ENCODE results near the gene NCSTN.

Gene NCSTN

GRCh38 chr1:160359559-160360226 is 16.5 kb downstream of the NCSTN start:
- Histone ChIP-seq H3K79me2 (no peaks in the 10 kb centered on the region), H3K4me2 (ENCODE audit: low read length) (no peak overlapping the region), H2AFZ (no peak overlapping the region), H3K9me3 (ENCODE audit: control insufficient read depth, low read length) (no peaks in the 10 kb centered on the region), H3K4me3 (ENCODE audit: low read depth, low read length) (no peak overlapping the region), H3K9ac (no peak overlapping the region), H3K27ac (no peak overlapping the region), H3K27me3 (ENCODE audit: control insufficient read depth, insufficient read depth, low read length) (no peaks in the 10 kb centered on the region), H3K36me3 (ENCODE audit: control insufficient read depth, insufficient read depth, low read length) (no peaks in the 10 kb centered on the region), H3K4me1 (no peaks in the 10 kb centered on the region)
- no peak for TF ChIP-seq CTCF (IDR thresholded peaks at IDR 0.05)

DNA sequence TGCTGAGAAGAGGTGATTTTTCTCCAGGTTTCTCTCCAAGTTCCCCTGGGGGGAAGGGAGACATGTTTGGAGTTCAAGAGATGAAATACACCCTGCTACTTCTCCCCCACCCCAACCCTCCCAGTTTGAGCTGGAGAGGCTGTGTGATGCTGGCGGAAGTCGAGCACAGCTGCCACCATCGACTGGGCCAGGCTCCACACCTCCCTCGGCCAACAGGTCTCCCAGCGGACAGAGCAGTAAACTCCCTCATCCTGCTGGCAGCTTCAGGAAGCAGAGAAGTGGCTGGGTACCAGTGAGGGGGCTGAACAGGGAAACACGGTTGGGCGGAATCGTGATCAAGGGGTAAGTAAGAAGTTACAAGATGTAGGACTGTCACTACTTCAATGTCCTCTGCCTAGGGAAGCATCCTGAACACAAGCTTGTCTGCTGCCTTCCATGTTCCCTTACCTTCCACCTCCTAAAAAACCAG is 17.1 kb downstream of the NCSTN start:
- H3K9ac ChIP-seq: no peak overlapping the region
- H3K79me2 ChIP-seq: no peaks in the 10 kb centered on the region
- H3K9me3 ChIP-seq (ENCODE audit: control insufficient read depth, low read length): no peaks in the 10 kb centered on the region
- no peak overlapping the region for H2AFZ ChIP-seq
- no peak for TF ChIP-seq CTCF (IDR thresholded peaks at IDR 0.05)
- no peak overlapping the region for H3K4me2 ChIP-seq (ENCODE audit: low read length)
- H3K27ac ChIP-seq: no peak overlapping the region
- no peak overlapping the region for H3K4me3 ChIP-seq (ENCODE audit: low read depth, low read length)
- no peaks in the 10 kb centered on the region for H3K36me3 ChIP-seq (ENCODE audit: control insufficient read depth, insufficient read depth, low read length)
- no peaks in the 10 kb centered on the region for H3K4me1 ChIP-seq
- no peaks in the 10 kb centered on the region for H3K27me3 ChIP-seq (ENCODE audit: control insufficient read depth, insufficient read depth, low read length)

- H3K4me2 ChIP-seq (ENCODE audit: low read length): no peak overlapping the region
- no peaks in the 10 kb centered on the region for H3K4me1 ChIP-seq
- H3K9ac ChIP-seq: no peak overlapping the region
- no peaks in the 10 kb centered on the region for H3K36me3 ChIP-seq (ENCODE audit: control insufficient read depth, insufficient read depth, low read length)
- no peaks in the 10 kb centered on the region for H3K79me2 ChIP-seq
- no peaks in the 10 kb centered on the region for H3K9me3 ChIP-seq (ENCODE audit: control insufficient read depth, low read length)
- no peak for TF ChIP-seq CTCF (IDR thresholded peaks at IDR 0.05)
- H3K27ac ChIP-seq: no peak overlapping the region
- no peak overlapping the region for H2AFZ ChIP-seq
- no peaks in the 10 kb centered on the region for H3K27me3 ChIP-seq (ENCODE audit: control insufficient read depth, insufficient read depth, low read length)
- H3K4me3 ChIP-seq (ENCODE audit: low read depth, low read length): no peak overlapping the region
Observed at GRCh38 chr1:160361199-160361598, 18.0 kb downstream of the NCSTN start.

DNA sequence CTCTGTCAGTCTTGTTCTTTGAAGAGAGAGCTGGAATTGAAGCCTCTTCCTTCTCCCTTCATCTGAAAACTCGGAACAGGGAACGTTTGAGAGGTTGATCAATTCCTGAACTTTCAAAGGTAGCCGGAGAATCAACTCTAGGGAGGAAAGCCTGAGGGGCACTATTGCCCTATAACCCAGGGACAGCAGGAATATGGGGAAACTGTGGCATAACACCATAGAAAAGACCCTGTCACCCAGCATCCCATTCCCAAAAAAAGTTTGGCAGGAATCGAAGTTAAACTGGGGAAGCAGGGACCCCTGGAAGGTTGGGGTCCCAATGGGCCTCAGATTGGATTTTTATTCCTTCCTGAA is 18.6 kb downstream of the NCSTN start:
- H3K79me2 ChIP-seq: no peaks in the 10 kb centered on the region
- no peaks in the 10 kb centered on the region for H3K36me3 ChIP-seq (ENCODE audit: control insufficient read depth, insufficient read depth, low read length)
- H3K4me1 ChIP-seq: no peaks in the 10 kb centered on the region
- H3K4me2 ChIP-seq (ENCODE audit: low read length): no peak overlapping the region
- no peak overlapping the region for H3K27ac ChIP-seq
- no peaks in the 10 kb centered on the region for H3K9me3 ChIP-seq (ENCODE audit: control insufficient read depth, low read length)
- no peak for TF ChIP-seq CTCF (IDR thresholded peaks at IDR 0.05)
- H3K9ac ChIP-seq: no peak overlapping the region
- H3K4me3 ChIP-seq (ENCODE audit: low read depth, low read length): no peak overlapping the region
- no peak overlapping the region for H2AFZ ChIP-seq
- no peaks in the 10 kb centered on the region for H3K27me3 ChIP-seq (ENCODE audit: control insufficient read depth, insufficient read depth, low read length)
